Stimulated activated CD8-positive, alpha-beta memory T cell treated with anti-CD3 and anti-CD28 coated beads, Interleukin-7, amount 100 ng/mL, for 4 hours (primary cell): ENCODE results near the gene LYPLA2.

ENCODE experiments used
- DNase-seq, 2 donors: peaks; one replicate each; pipeline ENCODE4 v3.0.0-alpha.2; 2020; ENCODE audit warnings: low read depth in 2 of 2

Gene LYPLA2

DNA sequence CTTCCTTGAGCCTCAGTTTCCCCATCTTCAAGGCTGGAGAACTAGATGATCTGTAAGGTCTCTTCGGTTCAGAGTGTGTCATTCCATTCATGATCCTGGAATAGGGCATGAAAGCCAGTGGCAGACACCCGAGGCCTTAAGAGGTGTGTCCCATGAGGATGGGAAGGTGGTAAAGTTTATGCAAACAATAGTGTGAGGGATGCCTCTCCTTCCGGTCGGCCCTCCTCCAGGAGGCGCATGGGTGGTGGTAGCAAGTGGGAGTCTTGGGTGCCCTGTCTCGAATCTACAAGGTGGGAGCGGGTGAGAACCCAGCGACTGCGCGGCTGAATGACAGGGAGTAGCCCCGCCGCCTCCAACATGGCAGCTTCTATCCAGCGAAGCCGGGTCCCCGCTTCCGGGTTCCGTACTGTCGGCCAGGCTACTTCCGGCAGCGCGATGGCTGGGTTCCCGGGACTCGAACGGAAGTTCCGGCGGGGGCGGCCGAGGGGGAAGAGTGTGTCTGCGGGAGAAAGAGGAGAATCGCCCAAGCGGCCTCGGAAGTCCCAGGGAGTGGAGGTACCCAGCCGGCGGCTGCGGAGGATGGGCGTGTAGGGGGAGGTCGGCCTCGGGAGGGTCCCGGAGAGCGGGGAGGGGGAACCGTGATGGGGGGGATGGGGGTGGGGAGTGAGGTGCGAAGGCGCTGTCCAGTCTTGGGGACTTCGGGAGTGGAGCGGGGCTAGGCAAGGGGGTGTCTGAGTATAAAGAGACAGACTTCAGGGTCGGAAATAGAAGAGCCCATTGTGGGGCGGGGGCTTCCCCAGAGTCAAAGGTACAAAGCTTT is at the start of gene LYPLA2:
TSS of gene LYPLA2 (plus strand) at position 450 of the 820 bp plus-strand sequence. CDS start 1,538 bp downstream, outside the sequence.
- peak; percentile 74 to 78 for DNase-seq

DNA sequence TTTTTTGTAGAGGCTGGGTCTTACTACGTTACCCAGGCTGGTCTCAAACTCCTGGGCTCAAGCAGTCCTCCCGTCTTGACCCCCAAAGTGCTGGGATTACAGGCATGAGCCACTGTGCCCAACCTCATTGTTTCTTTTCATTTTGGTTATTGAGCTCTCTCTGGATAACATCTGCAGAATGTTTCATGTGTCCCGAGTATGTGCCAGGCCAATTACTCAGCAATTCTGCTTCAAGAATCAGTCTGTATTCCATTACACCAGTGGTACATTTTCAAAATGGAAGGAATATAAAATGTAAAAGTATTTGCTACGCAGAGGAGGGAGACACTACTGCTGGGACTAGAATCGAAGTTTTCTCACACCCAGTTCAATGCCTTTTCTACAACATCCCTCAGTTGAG is 49.3 kb upstream of the LYPLA2 start:
- DNase-seq: no peak

DNA sequence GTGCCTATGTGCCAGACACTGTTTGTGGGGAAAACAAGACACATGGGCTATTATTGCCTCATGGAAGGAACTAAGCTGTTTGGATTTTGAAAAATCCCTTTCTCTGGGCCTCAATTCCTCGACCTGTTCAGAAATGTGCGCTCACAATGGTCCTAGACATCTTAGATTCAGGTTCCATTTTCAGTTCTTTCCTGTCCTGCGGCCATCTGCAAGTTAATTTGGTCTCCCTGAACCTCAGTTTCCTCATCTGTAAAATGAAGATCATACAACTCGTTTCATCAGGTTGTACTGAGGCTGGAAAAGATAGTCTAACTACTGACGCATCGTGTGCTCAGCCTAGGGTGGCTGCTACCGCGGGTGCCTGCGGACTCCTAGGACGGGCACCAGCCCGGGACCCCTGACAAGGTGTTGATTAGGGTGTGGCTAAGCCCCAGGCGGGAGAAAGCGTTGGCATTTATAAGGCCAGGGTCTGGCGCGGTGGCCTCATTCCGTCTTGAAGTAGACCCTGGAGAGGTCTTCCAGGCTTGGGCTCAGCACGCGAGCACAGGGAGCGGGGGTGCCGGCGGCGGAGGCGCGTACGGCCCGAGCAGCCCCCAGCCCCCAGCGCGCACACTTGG is 48.2 kb upstream of the LYPLA2 start:
- DNase-seq: peak in 1 of 2 donors; percentile 10

DNA sequence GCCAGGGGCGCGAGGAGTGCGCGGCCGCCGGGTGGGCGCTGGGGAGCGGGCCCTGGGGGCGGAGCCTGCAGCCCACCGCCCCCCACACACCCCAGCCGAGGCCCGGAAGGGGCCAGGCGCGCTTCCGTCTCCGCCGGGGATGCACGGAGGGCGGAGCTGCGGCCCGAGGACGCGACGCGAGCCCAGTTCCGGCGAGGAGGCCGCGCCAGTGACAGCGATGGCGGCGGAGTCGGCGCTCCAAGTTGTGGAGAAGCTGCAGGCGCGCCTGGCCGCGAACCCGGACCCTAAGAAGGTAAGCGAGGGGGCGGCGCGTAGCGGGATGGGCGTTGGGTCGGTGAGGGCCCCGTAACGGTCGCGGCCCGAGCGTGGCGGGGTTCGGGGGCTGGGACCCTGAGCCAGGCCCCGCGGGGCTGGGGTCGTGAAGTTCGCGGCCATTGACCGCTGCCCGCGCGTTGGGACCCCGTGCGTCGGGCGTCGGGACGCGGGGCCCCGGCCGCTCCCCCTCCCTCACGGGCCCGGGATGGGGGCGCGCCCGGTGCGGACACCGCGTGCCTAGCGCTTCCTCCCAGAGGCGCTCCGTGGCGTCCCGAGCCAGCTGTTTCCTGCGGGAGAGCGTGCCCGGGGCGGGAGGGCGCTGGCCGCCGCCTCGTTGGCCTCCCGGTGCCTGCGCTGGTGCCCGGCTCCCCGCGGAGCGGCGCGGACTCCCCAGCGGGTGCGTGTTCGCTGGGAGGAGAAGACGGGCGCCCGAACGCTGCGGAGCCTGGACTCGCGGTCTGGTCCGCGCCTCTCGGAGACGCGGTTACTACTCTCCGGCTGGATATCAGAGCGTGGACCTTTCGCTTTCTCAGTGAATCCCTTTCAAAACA is 47.4 kb upstream of the LYPLA2 start, which contains the start of gene ELOA:
TSS of gene ELOA (plus strand) at position 185 of the 866 bp plus-strand sequence. CDS start at position 218, 33 bp downstream.
- peak; percentile 35 to 75 for DNase-seq

DNA sequence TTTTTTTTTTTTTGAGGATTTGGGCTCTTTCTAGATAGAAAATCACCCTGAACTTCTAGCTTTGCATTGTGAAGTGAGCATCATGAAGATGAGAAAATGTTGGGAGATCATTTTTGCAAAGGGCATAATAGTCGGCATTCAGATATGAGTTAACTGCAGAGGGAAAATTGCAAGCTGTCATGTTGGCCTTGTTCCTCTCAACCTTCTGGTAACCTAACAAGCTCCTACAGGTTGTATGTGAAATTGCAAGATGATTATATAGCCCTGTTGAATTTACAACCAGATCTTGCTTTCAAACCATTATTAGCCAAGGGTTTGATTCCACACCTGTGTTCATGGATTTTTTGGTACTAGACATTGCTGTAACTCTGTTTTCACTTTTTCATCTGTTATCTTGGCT is 45.4 kb upstream of the LYPLA2 start:
- DNase-seq: no peak

DNA sequence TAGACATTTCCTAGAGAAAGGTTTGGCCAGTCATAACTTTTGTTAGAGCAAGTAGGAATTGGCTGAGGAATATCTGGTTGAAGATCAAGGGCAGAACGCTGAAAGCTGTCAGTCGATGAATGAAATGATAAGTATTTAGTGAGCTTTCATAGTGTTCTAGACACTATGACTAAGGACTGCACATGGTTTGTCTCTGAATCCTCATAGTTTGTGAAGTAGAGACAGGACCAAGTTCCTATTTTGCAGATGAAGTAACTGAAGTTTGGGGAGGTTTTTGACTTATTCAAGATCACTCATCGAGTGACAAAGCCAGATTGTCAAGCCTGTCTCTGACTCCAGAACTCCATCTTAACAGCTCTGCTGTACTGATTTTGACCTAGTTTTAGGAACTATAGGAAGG is 42.9 kb upstream of the LYPLA2 start:
- no peak for DNase-seq

DNA sequence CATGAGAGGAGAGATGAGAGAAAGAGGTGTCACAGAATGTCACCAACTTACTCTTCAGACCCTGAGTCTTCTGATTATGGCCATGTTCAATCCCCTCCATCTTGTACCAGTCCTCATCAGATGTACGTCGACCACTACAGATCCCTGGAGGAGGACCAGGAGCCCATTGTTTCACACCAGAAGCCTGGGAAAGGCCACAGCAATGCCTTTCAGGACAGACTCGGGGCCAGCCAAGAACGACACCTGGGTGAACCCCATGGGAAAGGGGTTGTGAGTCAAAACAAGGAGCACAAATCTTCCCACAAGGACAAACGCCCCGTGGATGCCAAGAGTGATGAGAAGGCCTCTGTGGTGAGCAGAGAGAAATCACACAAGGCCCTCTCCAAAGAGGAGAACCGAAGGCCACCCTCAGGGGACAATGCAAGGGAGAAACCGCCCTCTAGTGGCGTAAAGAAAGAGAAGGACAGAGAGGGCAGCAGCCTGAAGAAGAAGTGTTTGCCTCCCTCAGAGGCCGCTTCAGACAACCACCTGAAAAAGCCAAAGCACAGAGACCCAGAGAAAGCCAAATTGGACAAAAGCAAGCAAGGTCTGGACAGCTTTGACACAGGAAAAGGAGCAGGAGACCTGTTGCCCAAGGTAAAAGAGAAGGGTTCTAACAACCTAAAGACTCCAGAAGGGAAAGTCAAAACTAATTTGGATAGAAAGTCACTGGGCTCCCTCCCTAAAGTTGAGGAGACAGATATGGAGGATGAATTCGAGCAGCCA is 39.7 kb upstream of the LYPLA2 start:
- no peak for DNase-seq

DNA sequence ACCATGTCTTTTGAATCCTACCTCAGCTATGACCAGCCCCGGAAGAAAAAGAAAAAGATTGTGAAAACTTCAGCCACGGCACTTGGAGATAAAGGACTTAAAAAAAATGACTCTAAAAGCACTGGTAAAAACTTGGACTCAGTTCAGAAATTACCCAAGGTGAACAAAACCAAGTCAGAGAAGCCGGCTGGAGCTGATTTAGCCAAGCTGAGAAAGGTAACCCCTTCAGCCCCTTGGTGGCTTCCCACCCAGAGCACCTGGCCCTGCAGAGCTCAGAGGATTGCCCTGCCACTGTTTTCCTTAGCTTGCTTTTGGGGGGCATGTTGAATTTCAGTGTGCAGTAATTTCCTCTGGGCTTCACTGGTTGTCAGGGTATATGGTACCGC is 39.1 kb upstream of the LYPLA2 start:
- DNase-seq: no peak

DNA sequence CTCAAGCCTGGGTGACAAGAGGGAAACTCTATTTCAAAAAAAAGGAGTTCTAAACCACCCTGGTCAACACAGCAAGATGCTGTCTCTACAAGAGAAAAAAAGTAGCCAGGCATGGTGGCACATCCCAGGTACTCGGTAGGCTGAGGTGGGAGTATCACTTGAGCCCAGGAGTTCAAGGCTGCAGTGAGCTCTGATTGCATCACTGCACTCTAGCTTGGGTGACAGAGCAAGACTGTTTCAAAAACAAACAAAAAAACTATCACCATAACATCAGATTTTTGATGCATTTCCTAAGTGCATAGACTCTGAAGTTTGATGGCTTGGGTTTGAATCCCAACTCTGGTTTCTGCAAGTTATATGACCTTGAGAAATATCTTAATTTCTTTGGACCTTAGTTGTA is 38.0 kb upstream of the LYPLA2 start:
- no peak for DNase-seq

DNA sequence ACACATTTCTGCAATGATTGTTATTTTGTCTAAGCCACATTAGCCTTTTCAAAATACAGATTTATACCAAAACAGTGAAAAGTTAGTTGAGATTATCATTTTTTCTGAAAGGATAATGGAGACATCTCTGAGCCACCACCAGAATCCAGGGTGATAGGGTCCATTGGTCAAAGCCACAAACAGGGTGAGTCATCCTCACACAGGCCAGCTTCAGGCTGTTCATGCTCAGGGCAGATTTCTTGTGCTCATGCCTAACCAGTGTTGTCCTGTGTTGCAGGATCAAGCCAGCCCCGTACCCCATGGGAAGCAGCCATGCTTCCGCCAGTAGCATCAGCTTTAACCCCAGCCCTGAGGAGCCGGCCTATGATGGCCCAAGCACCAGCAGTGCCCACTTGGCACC is 34.3 kb upstream of the LYPLA2 start:
- no peak for DNase-seq

DNA sequence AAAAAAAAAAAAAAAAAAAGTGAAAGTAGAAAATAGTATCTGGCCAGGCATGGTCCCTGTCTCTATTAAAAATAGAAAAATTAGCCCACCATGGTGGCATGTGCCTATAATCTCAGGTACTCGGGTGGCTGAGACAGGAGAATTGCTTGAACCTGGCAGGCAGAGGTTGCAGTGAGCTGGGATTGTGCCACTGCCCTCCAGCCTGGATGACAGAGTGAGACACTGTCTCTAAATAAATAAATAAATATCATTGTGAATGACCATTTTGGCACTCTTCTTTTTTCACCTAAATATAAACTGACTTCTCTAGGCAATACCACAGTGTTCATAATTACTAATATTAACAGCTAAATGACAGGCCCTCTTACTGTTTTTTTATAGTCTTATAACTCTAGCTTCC is 33.1 kb upstream of the LYPLA2 start:
- no peak for DNase-seq

DNA sequence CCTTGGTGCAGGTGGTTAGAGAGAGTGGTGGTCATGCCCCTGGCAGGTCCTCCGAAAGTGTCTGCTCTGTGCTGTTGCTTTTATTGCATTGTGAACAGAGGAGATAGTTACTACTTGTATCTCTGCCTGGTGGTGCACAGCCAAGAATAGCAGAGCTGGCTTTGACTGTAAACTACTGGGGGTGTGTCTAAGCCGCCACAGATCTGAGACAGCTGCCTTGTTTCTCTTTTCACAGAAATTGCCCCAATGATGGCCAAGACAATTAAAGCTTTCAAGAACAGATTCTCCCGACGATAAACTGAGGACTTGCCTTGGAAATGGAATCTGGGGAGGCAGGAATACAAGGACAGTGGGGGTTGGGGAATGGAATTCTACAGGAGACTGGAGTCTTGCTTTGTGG is 31.7 kb upstream of the LYPLA2 start:
- DNase-seq: no peak

DNA sequence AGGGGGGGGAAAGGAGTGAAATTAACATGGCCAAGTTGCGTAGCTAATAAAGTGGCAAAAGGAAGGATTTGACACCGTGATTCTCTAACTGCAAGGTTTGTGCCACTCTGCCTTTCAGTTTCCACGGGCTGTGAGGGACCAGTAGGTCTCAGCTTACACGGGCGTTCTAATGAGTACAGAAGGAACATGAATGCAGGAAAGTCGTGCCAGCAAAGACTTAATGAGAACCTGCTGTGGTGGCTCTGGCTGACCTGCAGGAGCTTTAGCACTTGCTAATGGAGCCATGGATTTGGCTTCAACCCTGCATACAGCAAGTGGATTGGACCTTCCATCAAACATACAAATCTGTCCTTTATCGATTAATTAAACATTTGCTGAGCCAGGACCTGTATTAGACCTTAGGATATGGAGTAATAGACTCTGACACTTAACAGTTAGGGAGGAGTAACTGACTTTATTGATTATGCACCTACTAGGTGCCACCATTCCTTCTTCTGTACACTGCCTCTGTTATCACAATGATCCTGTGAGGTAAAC is 27.8 kb upstream of the LYPLA2 start:
- no peak for DNase-seq

DNA sequence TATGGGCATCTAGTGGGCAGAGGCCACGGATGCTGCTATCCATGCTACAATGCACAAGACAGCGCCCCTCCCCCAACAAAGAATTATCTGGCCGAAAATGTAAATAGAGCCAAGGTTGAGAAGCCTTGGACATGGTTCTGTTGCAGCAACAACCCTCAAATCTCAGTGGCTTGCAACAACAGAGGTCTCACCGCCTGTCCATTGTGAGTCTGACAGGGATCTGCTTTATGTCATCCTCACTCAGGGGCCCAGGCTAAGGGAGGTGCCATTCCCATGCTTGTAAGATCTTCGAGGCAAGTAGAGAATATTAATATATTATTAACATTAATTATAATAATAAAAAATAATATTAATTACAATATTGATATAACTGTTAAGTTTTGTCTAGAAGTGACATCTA is 22.2 kb upstream of the LYPLA2 start:
- no peak for DNase-seq

DNA sequence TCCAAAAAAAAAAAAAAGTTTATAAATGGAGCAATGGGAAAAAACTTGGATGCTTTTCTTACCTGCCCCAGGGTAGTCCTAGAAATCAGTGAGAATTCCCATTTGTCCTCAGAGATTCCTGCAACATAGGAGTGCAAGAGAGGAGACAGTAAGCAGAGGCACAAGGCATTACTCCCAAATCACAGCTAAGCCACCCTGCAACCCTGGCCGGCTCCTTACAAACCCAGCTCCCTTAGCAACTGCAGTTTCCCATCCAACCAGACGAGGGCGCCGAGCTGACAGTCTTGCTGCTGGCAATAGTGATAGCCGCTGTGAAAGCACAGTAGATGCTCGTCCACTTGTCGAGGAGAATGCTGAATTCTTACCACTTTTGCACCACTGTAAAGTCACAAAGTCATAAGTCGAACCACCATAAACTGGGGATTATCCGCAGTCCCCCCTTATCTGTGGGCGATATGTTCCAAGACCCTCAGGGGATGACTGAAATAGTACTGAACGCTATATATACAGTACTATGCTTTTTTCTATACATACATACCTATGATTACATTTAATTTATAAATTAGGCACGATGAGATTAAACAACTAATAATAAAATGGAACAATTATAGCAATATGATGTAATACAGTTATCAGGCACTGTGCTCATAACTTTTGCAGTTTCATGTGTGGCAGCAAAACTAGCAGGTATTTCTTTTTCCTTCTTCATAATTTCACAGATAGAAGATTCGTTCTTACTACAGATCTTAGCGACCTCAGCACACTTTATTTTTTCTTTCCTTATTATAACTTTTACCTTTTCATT is 18.7 kb upstream of the LYPLA2 start:
- peak; percentile 72 to 77 for DNase-seq

DNA sequence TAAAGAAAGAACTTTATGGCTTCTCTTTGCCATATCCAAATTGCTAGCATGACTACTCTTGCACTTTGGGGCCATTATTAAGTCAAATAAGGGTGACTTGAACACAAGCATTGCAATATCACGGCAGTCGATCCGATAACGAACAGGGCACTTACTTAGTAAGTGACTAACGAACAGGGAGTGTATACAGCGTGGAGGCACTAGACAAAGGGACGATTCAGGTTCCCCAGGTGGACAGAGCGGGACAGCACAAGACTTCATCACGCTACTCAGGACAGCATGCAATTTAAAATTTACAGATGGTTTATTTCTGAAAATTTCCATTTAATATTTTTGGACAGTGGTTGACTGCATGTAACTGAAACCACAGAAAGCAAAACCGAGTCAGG is 18.1 kb upstream of the LYPLA2 start:
- DNase-seq: no peak

DNA sequence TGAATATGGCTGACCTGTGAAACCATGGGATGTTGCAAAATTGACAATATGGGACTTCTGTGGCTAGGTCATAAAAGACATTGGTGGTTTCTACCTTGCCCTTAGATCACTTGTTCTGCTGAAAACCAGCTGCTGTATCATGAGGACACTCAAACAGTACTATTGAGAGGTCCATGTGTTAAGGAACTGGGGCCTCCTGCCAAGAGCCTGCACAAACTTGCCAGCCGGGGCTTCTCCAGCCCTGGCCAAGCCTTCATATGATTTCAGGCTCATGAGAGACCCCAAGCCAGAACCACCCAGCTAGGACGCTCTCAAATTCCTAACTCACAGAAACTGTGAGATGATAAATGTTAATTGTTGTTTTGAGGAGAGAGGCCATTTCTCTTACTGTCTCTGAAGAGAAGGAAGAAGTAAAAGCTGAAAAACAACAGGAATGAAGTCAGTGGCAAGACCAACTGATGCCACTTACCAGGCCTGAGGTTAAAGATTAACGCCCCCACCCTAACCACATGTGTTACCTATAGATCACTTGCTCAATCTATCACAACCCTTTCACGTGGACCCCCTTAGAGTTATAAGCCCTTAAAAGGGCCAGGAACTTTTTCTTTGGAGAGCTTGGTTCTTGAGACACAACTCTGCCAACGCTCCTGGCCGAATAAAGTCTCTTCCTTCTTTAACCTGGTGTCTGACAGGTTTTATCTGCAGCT is 16.6 kb upstream of the LYPLA2 start:
- no peak for DNase-seq

DNA sequence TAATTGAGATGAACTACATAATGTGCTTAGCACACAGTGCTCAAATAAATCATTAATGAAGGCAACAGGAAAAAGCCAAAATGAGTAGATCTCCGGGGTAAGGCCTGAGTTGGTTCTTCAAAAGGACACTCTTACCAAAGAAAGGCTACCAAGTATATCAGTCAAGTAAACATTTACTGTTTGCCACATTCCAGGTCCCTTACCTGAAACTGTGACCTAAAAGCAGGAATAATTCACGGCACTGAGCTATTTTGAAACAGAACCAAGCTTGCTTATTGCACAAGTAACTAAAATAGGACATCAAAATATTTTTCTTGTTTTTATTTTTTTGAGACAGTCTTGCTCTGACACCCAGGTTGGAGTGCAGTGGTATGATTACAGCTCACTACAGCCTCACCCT is 14.7 kb upstream of the LYPLA2 start:
- DNase-seq: no peak

DNA sequence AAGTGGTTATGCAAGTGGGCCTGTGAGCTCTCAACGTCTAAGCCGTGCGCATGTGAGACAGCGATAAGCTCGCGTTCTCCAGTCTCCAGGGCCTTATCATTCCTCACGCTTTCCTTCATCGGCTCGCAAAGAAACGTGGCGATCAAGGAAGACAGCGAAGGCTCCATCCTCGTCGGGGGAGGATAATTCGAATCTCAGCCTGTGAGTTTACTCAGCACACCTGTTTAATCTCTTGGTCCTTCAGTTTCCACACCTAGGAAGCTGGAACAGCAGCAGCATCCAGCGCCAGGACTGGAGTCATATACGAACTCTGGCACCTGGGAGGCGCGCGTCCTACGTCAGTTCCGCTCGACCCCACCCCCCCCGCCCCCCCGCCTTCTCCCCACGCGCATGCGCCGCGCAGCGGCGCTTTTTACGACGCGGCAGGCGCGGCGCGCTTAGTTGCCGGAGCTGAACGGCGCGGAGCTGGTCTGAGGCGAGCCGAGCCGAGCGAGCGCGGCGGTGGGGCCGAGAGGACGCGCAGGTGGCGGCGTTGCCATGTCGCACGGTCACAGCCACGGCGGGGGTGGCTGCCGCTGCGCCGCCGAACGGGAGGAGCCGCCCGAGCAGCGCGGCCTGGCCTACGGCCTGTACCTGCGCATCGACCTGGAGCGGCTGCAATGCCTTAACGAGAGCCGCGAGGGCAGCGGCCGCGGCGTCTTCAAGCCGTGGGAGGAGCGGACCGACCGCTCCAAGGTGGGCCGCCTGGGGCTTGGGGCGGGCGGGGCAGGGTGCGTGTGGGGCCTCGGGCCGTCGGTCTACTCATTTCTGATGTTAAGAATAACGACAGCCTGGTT is 12.7 kb upstream of the LYPLA2 start, which contains the start of gene PITHD1:
TSS of gene PITHD1 (plus strand) at position 440 of the 836 bp plus-strand sequence. CDS start at position 538, 98 bp downstream.
- peak; percentile 59 to 72 for DNase-seq
